GM19467 (cell line): ENCODE measurements around the gene HYAL2.

Source experiments
- ATAC-seq: cut with Tn5 transposase; IDR thresholded peaks from one replicate; pipeline ENCODE4 v1.9.1; 2021; ENCODE audit warnings: mild to moderate bottlenecking, moderate library complexity; ENCODE audit not compliant: unreplicated experiment

The HYAL2 gene

DNA sequence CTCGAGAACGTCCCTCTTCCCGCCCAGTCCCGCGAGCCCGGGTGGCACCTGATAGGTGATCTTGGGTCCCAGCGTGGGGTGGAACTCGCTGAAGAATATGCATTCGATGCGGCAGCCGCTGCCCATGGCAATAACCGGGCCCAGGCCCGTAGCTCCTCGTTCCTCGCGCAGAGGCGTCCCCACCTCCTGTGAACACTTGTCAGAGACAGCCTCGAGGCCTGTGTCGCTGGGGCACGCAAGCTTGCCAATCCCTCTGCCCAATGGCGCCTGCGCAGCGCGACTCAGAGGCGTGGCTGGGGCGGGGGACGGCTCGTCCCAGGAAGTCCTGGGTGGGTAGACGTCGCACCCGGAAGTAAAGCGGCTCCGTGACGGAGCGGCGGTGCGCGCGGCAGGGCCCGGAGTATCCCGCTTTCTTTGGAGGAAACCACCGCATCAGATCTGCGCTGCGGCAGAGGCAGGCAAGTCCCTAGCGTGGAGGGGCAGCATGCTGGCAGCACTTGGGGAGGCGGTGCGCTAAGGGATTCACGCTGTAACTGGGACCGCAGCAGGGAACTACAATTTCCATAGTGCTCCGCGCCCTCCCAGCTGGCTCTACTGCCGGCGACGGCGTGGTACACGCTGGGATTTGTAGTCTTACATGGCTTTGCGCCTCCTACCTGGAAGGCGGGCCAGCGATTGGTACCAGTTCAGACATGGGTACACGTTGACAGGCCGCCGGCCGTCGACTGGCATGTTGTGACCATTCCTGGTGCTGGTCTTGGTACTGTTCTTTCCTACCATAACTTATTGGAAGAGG lies 28.2 kb upstream of the HYAL2 start, which contains the start of the genes CYB561D2 and NPRL2:
TSS of gene CYB561D2 (plus strand) at position 336 of the 796 bp plus-strand sequence. CDS start 572 bp downstream, outside the sequence.
TSS of gene NPRL2 (minus strand) at position 249 of the 796 bp plus-strand sequence. CDS start at position 126, 123 bp downstream.
- ATAC-seq, result peak; percentile 79

DNA sequence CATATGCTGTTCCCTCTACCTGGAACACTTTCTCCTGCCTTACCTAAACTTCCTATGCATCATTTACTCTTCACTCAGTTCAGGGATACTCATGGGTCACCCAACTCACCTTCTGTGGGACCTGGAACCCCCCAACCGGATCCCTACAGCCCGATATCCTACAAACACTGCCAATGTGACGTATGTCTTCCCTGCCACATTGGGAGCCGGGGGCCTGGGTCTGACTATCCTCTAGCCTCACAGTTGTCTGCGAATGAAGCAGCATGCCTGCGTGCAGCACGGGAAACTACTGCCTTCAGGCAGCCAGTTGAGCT lies 27.6 kb upstream of the HYAL2 start:
- ATAC-seq, result no peak

DNA sequence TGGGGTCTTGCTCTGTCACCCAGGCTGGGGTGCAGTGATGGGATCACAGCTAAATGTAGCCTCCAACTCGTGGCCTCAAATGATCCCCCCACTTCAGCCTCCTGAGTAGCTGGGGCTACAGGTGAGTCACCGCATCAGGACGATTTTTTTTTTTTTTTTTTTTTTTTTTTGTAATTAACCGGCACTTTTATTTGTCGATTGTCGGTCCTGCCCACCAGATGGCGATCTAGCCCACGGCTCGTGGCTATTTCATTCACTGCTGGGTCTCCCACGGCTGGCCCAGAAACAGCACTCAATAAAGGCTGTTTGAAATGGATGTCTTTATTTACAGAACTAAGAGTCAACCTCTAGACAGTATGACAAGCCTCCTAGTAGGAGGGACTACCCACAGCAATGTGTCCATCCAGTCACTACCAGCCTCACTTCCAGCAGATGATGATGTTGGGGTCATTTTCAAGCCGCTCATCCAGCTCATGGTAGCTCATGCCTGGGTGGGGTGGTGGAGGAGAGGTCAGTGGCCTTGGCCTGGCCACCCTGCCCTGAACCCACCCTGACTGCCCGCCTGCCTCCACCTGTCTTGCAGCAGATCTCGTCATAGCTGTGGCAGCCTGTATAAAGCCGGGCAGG lies 24.8 kb upstream of the HYAL2 start:
- no peak for ATAC-seq

DNA sequence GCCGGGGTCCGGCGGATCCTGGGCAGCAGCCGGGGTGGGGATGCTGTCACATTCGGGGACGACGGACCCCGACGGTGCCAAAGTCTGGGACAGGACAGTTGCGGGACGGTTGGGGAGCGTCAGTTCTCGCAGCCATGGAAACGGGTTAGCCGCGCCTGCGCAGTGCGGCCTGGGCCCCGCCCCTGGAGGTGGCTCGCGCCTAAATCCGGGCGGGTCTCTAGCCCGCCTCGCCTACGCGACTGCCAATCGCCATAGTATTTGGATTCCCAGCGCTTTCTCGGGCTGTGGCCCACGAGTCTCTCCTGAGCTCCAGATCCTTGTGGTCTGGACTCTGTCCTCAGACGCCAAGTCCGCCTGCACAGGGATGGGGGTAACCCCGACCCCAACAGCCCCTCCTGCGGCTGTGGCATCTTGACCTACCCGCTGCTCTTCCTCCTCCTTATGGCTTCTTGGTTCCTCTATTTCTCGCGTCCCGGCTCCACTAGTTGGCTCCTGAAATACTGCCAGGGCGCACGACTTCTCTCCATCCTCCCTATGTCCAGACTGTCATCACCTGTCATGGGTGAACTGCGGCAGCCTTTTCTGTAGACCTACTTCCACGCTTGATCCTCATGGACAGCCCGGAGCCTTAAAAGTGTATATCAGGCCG lies 23.2 kb upstream of the HYAL2 start, which contains the start of gene ZMYND10:
TSS of gene ZMYND10 (minus strand) at position 147 of the 649 bp plus-strand sequence. CDS start 153 bp downstream, outside the sequence.
- ATAC-seq, result no peak

DNA sequence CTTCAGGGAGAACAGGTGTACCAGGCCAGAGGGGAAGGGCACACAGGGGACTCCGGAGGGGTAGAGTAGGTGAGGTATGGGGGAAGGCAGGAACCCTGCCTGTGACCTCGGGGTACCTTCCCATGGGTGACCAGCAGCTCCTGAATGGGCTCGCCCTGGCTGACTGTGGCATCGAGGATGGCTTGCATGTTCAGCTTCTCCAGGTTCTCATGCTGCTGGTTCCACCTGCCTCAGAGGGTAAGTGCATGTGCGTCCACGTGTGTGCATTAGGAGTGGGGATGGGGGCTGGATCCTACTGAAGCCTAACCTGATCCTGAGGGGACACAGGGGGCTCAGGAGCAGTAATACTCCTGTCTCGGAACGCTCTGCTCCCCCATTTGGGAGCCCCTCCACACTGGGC lies 22.5 kb upstream of the HYAL2 start:
- no peak for ATAC-seq

DNA sequence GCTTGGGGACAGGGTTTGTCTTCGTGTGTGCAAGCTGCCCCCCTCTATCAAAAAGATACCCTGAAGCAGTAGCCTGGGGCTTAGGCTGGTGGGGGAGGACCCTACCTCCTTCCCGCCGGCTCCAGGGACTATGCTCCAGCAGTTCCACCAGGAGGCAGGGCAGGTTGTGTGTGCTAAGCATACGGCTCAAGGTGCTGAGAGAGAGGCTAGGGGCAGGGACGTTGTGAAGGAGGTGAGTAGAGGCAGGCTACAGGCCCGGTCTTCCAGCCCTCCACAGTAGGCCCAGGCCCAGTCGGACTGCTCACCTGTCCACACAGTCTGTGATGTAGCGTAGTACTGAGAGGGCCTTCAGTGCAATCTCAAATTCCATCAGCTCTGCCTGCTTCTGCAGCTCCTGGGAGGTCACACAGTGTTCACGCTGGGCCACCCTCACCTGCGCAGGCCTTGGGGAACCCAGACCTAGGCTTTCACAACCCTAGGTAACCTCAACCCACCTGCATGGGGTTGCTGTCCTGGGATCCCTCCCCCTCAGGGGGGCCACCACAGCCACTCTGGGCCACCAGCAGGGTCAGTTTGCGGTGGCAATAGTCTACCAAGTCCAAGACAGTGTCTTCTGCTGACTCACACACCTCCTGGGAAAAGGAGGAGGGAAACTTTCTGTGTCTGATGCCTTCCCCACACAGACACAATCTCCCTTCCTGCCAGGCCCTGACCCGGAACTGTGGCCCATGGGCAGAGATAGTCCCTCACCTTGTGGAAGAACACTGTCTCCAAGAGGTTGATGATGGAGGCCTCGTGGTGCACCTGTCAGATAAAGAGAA lies 20.5 kb upstream of the HYAL2 start:
- no peak for ATAC-seq

DNA sequence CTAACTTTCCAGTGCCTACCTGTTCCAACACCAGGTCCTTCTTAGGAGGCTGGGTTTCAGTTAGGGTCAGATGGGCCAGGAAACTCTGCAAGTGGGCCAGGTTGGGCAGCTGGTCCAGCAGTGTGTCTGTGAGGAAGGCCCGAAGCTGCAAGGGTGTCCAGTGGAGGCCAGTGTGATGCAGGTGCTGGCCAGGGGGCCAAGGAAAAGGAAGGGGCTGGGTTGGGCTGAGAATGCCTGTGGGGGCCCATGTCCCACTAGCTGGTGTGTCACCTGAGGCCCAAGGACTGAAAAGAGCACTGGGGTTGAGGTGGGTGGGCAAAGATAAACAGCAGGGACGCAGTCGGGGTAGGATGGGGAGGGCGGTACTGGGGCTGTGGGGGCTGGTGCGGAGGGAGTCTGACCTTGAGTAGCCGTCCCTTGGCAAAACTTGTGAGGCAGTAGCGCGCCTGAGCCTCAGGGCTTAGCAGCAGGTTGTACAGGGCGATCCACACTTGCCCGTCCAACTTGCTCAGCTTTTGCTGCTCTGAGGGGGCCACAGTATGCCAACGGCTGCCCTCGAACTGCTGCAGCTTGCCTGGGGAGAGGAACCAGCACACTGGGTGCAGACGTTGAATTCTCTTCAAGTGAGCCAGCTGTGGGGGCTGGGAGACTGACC lies 19.6 kb upstream of the HYAL2 start:
- no peak for ATAC-seq

DNA sequence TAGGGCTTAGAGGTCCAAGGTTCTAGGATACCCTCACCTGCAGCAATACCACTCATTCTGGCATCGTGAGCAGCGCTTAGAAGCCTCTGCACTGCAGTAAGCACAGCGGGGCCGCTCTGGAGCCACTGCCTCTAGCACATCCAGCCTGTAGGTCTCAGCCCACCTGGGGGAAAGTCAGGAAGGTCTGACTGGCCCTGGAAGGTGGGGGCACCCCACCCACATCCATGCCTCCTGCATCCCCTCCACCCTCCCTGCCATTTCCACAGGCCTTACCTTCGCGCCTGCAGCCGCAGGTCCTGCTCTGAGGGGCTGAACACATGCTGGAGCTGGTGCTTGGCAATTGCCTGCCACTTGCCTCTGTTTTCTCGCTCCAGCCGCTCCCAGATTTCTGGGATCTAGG lies 19.0 kb upstream of the HYAL2 start:
- no peak for ATAC-seq

DNA sequence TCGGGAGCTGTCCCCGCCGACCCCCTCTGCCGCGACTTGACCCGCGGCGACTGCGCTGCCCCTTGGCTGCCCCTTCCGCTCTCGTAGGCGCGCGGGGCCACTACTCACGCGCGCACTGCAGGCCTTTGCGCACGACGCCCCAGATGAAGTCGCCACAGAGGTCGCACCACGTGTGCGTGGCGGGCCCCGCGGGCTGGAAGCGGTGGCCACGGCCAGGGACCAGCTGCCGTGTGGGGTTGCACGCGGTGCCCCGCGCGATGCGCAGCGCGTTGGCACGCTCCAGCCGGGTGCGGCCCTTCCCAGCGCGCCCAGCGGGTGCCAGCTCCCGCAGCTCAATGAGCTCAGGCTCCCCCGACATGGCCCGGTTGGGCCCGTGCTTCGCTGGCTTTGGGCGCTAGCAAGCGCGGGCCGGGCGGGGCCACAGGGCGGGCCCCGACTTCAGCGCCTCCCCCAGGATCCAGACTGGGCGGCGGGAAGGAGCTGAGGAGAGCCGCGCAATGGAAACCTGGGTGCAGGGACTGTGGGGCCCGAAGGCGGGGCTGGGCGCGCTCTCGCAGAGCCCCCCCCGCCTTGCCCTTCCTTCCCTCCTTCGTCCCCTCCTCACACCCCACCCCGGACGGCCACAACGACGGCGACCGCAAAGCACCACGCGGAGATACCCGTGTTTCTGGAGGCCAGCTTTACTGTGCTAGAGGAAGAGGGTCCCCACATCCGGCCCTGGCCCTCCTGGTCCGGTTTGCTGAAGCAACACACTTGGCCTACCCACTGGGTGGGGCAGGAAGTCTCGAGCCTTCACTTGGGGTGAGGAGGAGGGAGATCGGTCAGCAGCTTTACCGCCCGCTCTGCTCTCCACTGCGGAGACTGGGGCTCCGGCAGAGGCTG lies 18.1 kb upstream of the HYAL2 start, which contains the start of gene RASSF1:
TSS of gene RASSF1 (minus strand) at position 389 of the 882 bp plus-strand sequence. CDS start at position 358, 31 bp downstream.
- ATAC-seq, result no peak

DNA sequence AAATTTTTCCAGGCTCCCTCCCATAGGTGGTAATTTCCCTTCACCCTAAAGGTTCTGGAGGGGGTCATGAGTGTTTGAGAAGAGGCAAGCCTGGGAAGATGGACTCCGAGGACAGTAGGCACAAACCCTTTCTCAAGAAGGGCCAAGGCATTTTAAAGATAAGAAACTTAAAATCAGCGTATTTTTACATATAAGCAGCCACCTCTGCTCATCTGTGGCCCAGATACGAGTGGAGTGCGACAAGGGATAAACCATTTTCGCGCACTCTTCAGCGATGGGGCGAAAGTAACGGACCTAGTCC lies 17.6 kb upstream of the HYAL2 start:
- ATAC-seq, result no peak

DNA sequence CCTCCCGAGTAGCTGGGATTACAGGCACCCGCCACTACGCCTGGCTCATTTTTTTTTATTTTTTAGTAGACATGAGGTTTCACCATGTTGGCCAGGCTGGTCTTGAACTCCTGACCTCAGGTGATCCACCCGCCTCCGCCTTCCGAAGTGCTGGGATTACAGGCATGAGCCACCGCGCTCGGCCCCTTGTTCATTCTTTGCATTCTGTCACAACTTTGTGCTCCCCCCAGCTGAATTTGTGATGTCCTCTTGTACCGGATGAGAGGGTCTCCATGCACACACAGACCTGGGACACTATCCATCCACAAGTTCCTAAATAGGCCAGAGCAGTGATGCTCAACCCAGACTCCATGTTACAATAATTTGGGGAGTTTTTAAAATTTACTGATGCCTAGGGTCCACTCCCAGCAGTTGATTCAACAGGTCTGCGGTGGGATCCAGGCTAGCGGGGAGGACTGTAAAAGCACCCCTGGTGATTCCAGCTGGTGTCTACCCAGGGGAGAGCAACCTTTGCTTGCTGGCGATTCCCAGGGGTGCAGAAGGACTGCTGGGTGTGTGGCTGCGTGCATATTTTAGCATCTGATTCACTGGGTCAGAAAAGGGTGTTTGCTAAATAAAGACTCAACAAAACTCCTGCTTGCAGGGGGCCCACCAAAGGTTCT lies 17.1 kb upstream of the HYAL2 start:
- no peak for ATAC-seq

DNA sequence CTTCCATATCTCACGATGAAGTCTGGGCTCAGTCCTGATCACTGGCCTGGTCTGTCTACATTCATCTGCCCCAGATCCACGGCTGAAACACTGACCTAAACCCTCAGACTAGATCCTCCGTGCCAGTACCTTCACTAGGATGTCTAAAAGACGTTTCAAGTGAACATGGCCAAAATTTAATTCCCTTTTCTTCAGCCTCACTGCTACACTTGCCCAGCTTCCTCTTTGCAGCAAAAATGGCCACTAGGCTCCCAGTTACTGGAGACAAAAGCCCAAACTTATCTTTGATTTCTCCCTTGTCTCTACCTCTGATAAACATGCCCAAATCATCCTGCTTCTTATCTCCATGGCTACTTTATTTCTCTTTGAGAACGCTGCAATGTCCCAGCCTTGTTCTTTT lies 16.4 kb upstream of the HYAL2 start:
- ATAC-seq, result no peak

DNA sequence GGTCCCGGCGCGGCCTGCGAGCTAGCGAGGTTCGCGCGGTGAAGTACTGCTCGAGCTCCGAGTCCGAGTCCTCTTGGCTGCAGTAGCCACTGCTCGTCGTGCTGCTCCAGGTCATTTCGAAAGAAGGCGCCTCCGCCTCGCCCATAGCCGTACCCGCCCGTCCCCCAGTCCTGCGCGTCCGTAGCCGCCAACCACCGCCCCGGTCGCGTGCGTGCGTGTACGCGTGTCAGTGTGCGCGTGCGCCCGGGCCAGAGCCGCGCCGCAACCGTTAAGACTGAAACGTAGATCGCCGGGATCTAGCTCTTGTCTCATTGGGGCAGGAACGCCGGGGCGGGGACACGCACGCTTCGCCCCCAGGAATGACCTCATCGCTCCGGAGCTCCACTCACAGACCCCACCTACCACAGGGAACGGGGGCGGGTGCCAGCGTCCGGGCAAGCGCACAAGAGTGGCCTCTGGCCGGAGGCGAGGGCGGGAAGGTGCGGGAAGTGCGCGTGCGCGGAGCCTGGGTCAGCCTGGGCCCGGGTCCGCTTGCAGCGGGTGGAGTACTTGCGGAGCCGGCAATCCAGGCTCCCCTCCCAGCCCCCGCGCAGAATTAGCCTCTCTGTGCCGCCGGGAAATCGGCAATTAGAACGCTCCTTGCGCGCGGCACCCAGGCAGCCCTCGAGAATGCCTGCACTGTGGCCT lies 14.8 kb upstream of the HYAL2 start:
- peak; percentile 68 for ATAC-seq

DNA sequence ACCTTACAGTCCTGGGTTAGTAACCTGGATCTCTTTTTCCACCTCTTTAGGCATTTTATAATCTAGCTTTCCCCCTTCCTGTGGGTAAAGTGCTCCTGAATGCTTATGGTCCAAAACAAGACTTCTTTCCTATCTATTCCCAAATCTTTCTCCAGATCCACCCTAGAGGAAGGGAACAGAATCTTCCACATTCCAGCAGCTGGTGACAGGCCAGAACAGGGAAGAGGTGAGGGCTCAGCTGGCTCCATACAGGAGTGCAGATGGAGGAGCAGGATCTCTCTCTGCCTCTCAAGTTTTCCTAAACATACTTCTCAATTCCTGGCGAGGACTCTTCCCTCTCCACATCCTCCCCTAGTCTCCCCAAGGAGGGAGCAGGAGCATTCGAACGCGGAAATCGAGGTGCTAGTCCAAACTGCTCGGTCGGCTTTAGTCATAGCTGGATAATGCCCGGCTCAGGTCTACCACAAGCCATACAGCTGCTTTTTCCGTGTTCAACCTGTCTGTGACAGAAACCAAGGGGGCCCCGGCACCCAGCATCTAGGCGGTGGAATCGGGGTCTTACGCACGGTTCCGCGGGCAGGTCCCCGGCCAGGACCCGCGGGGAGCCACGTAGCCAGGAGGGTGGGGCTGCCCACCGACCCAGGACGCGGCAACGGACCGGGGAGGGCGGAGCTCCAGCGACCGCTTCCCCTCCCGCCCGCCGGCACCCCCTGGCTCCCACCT lies 14.1 kb upstream of the HYAL2 start:
- peak; percentile 32 for ATAC-seq

DNA sequence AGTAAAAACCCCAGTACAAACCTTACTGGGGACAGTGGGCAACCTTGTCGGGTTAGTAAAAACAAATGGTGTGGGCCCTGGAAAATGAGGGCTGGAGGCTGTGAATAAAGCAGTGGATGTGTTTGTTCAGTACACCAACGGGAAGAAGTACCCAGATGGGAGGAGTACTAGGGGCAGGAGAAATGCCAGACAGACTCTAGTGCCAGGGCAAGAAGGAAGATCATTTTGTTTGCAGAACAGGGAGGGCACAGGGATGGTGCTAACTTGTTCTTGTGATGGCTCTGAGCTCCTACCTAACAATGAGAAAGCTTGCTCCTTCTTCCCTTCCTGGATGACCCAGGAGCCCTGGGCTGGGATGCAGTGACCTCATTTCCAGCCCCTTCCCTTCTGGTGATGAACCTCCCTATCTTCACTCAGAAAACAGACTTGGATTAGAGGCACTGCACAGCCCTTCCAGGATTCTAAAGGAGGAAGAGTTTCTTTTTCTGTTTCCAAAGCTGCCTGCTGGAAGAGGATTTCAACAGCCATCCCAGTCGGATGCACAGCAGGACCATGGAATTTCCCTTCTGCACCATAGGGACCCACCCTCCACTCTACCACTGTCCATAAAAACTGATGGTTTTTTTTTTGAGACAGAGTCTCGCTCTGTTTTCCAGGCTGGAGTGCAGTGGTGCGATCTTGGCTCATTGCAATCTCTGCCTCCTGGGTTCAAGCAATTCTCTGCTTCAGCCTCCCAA lies 12.0 kb upstream of the HYAL2 start:
- ATAC-seq, result no peak

DNA sequence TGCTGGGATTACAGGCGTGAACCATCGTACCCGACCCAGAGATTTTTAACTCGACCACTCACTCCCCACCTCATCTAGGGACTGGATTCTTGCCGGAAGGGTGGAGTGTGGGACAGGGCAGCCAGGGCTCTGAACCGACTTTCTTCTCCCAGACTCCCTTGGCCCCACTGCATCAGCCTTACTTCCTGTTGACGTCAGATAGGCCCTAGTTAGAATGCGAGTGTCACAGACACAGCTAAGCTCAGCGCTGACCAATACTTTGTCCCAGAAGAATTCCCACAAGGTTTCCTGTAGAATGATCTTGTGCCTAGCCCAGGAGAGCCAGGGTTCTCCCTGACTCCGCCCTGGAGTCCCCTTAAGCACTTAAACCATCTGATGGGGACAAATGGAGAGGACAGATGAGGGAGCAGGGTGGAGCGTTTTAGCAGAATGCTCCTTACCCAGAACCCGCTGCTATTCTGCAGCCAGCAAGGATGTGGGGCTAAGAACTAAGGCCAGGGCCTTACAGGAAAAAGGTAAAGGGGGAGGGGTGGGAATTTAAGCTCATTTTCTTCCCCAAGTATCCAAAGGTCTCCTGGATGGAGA lies 11.3 kb upstream of the HYAL2 start:
- no peak for ATAC-seq
